Measurements from ENCODE around the gene MYO1C.
"Not testable (repeated sequence)": the region's sequence is repeated elsewhere in the genome, so short reads cannot be mapped to it uniquely, and the experiment has no call there.

DNA sequence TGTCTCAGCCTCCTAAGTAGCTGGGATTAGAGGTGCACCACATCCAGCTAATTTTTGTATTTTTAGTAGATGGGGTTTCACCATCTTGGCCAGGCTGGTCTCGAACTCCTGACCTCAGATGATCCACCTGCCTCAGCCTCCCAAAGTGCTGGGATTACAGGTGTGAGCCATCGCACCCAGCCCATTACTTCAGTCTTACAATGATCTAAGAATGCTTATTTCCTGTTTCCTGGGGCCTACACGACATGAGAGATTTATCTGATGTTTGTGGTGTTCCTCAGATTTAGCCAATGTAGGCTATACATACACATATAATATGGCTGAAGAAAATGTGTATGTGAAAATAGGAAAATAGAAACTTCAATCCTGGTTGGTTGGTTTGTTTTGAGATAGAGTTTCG lies 34.4 kb upstream of the MYO1C start:
- TF ChIP-seq, protein P1, sequence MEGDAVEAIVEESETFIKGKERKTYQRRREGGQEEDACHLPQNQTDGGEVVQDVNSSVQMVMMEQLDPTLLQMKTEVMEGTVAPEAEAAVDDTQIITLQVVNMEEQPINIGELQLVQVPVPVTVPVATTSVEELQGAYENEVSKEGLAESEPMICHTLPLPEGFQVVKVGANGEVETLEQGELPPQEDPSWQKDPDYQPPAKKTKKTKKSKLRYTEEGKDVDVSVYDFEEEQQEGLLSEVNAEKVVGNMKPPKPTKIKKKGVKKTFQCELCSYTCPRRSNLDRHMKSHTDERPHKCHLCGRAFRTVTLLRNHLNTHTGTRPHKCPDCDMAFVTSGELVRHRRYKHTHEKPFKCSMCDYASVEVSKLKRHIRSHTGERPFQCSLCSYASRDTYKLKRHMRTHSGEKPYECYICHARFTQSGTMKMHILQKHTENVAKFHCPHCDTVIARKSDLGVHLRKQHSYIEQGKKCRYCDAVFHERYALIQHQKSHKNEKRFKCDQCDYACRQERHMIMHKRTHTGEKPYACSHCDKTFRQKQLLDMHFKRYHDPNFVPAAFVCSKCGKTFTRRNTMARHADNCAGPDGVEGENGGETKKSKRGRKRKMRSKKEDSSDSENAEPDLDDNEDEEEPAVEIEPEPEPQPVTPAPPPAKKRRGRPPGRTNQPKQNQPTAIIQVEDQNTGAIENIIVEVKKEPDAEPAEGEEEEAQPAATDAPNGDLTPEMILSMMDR (IDR thresholded peaks at IDR 0.05; ENCODE audit: low read length), result not testable (repeated sequence)
- TF ChIP-seq EZH2 (IDR thresholded peaks at IDR 0.05; ENCODE audit: borderline replicate concordance, low read length), result not testable (repeated sequence)
